WTC11 (cell line): Measurements from ENCODE around the gene PLEKHA5. TPM values are rescaled to one million over a fixed set of nuclear protein-coding genes. Genes with fewer than 3 reads are reported as not detected.

Experiments used
- ATAC-seq: fragments of 200-7000 bp; cut with Tn5 transposase; 2 replicates; pipeline ENCODE4 v1.10.0; 2021; ENCODE audit warnings: mild to moderate bottlenecking, moderate library complexity
- CTCF ChIA-PET: fragments of 300-600 bp; sonication (Branson Sonifier 250); formaldehyde crosslinking; loops from one replicate; lab custom pipeline; 2021; ENCODE audit warnings: antibody characterized with exemption; lab: Charles Lee
- POLR2A ChIA-PET: fragments of 350-600 bp; sonication (Branson Sonifier 250); formaldehyde crosslinking; loops from one replicate; lab custom pipeline; 2021; ENCODE audit warnings: antibody characterized with exemption; lab: Charles Lee
- DNase-seq: peaks from one replicate; pipeline ENCODE4 v3.0.0; 2021; ENCODE audit warnings: low spot score
- H3K27ac Mint-ChIP-seq: 2 replicates; pipeline ENCODE4 v1.8.0; 2021; ENCODE audit warnings: mixed read lengths
- H3K27me3 Mint-ChIP-seq: 2 replicates; pipeline ENCODE4 v1.8.0; 2021; ENCODE audit warnings: low read depth, mild to moderate bottlenecking, moderate library complexity, mixed read lengths
- H3K36me3 Mint-ChIP-seq: 2 replicates; pipeline ENCODE4 v1.8.0; 2021; ENCODE audit warnings: mixed read lengths
- H3K4me1 Mint-ChIP-seq: 2 replicates; pipeline ENCODE4 v1.8.0; 2022; ENCODE audit warnings: mixed read lengths
- H3K4me3 Mint-ChIP-seq: 2 replicates; pipeline ENCODE4 v1.8.0; 2021; ENCODE audit warnings: mild to moderate bottlenecking, moderate library complexity, mixed read lengths
- H3K9me3 Mint-ChIP-seq: 2 replicates; pipeline ENCODE4 v1.8.0; 2021; ENCODE audit warnings: mixed read lengths
- E2F4 ChIP-seq: sonication (generic); formaldehyde crosslinking; IDR thresholded peaks from 2 replicates; pipeline ENCODE4 v1.8.1; 2022; ENCODE audit warnings: low read depth, mild to moderate bottlenecking, moderate library complexity, missing genetic modification reagents, borderline replicate concordance
- GABPB1 ChIP-seq: sonication (generic); formaldehyde crosslinking; IDR thresholded peaks from 2 replicates; pipeline ENCODE4 v1.8.1; 2023; ENCODE audit warnings: mild to moderate bottlenecking, missing genetic modification reagents
- GRHL2 ChIP-seq: fragments of 250-450 bp; sonication (Bioruptor Pico); IDR thresholded peaks from 2 replicates; pipeline ENCODE4 v1.8.0; 2022; ENCODE audit warnings: mild to moderate bottlenecking, moderate library complexity; ENCODE audit not compliant: insufficient replicate concordance, severe bottlenecking
- HMGXB4 ChIP-seq: sonication (generic); formaldehyde crosslinking; IDR thresholded peaks from 2 replicates; pipeline ENCODE4 v1.8.1; 2023; ENCODE audit warnings: mild to moderate bottlenecking, moderate library complexity, missing genetic modification reagents
- KAT7 ChIP-seq: sonication (generic); formaldehyde crosslinking; IDR thresholded peaks from 2 replicates; pipeline ENCODE4 v1.8.1; 2023; ENCODE audit warnings: missing genetic modification reagents, mild to moderate bottlenecking, borderline replicate concordance
- NR1H2 ChIP-seq: sonication (generic); formaldehyde crosslinking; IDR thresholded peaks from 2 replicates; pipeline ENCODE4 v1.9.0; 2021; ENCODE audit warnings: mild to moderate bottlenecking, moderate library complexity, missing genetic modification reagents
- PRRX2 ChIP-seq: fragments of 250-450 bp; sonication (Bioruptor Pico); IDR thresholded peaks from 2 replicates; pipeline ENCODE4 v1.8.0; 2021; ENCODE audit warnings: mild to moderate bottlenecking
- ZNF121 ChIP-seq: sonication (generic); formaldehyde crosslinking; IDR thresholded peaks from 2 replicates; pipeline ENCODE4 v1.8.0; 2023; ENCODE audit warnings: missing genetic modification reagents
- ZNF281 ChIP-seq: sonication (generic); formaldehyde crosslinking; IDR thresholded peaks from 2 replicates; pipeline ENCODE4 v1.8.0; 2023; ENCODE audit warnings: mild to moderate bottlenecking, missing genetic modification reagents
- ZNF425 ChIP-seq: fragments of 250-450 bp; sonication (Bioruptor Pico); conservative IDR thresholded peaks from 2 replicates; pipeline ENCODE4 v1.9.0; 2021; ENCODE audit warnings: mild to moderate bottlenecking
- ZSCAN18 ChIP-seq: fragments of 250-450 bp; sonication (Bioruptor Pico); IDR thresholded peaks from 2 replicates; pipeline ENCODE4 v2.1.2; 2022; ENCODE audit warnings: mild to moderate bottlenecking, moderate library complexity
- total RNA-seq: library from RNA; stranded (reverse); gene quantifications from 3 replicates; pipeline ENCODE4 v1.2.3, GENCODE V29; 2021
- TF ChIP-seq, protein P1 (sequence below): sonication (generic); formaldehyde crosslinking; IDR thresholded peaks from 2 replicates; pipeline ENCODE4 v1.8.0; 2022; ENCODE audit warnings: mild to moderate bottlenecking, missing genetic modification reagents
- TF ChIP-seq, protein P2 (sequence below): sonication (generic); formaldehyde crosslinking; IDR thresholded peaks from 2 replicates; pipeline ENCODE4 v1.8.1; 2022; ENCODE audit warnings: low read depth, missing genetic modification reagents, borderline replicate concordance

The PLEKHA5 gene
- total RNA-seq, 1 experiment from 2014 or later: 61.1 TPM

GRCh38 chr12:19248929-19249602, 119.5 kb downstream of the PLEKHA5 start:
- Mint-ChIP-seq H3K27me3 (no peaks in the 10 kb centered on the region), H3K4me1 (peaks cover 5% of the 10 kb centered on the region; the same call in 1 of the 2 replicates), H3K27ac (no peak overlapping the region), H3K9me3 (no peaks in the 10 kb centered on the region), H3K4me3 (no peak overlapping the region), H3K36me3 (no peaks in the 10 kb centered on the region)
- TF ChIP-seq HMGXB4 (CRISPR knock-in tag): no peak
- TF ChIP-seq GABPB1 (CRISPR knock-in tag): peak; percentile 41; the same call in 1 of the 2 replicates
- TF ChIP-seq ZNF121 (CRISPR knock-in tag): peak; percentile 79; the same call in 1 of the 2 replicates
- TF ChIP-seq KAT7 (CRISPR knock-in tag): no peak
- no peak for DNase-seq
- POLR2A ChIA-PET: no interaction called here
- CTCF ChIA-PET: no interaction called here
- ATAC-seq: no peak

DNA sequence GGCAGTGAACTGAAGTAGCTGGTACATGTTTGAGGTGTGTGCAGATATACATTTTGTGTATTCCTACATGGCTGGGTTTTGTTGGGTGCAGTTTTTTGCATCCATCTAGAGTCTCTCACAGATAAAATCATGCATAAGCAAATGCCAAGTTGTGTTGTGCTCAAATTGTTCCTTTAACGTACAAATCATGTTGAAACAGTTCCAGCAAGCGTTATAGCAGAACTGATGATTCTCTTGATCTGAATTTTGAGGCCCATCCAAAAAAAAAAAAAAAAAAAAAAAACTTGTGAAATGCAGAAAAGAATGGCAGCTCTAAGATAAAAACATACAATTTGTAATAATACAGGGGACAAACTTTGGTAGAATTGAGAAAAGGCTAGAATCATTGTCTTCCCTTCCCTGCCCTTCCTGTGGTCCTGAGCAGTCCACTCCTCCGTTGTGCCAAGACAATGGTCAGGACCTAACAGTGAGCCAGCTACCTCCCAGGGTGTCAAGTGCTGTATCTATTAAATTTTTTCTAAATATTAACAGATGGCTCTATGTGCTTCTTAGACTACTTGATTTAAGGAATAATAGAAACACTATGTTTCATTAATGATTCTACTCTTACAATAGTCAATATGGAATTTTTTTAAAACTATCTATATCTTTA, 122.1 kb downstream of the PLEKHA5 start:
- POLR2A ChIA-PET: no interaction called here
- no peaks in the 10 kb centered on the region for H3K9me3 Mint-ChIP-seq
- CTCF ChIA-PET: interaction anchor here (0.6 kb wide), 1 partner anchor 797 kb away, joined by 3 read pairs; no protein-coding TSS in a partner anchor

More for the DNA sequence above, 122.1 kb downstream of the PLEKHA5 start:
- TF ChIP-seq PRRX2 (CRISPR knock-in tag): no peak
- TF ChIP-seq NR1H2: no peak
- TF ChIP-seq E2F4 (CRISPR knock-in tag): no peak
- TF ChIP-seq GRHL2 (CRISPR knock-in tag): no peak
- TF ChIP-seq, protein P1, sequence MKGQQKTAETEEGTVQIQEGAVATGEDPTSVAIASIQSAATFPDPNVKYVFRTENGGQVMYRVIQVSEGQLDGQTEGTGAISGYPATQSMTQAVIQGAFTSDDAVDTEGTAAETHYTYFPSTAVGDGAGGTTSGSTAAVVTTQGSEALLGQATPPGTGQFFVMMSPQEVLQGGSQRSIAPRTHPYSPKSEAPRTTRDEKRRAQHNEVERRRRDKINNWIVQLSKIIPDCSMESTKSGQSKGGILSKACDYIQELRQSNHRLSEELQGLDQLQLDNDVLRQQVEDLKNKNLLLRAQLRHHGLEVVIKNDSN (CRISPR knock-in tag): no peak
- no peak for TF ChIP-seq ZSCAN18
- TF ChIP-seq, protein P2, sequence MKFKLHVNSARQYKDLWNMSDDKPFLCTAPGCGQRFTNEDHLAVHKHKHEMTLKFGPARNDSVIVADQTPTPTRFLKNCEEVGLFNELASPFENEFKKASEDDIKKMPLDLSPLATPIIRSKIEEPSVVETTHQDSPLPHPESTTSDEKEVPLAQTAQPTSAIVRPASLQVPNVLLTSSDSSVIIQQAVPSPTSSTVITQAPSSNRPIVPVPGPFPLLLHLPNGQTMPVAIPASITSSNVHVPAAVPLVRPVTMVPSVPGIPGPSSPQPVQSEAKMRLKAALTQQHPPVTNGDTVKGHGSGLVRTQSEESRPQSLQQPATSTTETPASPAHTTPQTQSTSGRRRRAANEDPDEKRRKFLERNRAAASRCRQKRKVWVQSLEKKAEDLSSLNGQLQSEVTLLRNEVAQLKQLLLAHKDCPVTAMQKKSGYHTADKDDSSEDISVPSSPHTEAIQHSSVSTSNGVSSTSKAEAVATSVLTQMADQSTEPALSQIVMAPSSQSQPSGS (CRISPR knock-in tag): no peak
- no peak for TF ChIP-seq ZNF425 (CRISPR knock-in tag)
- TF ChIP-seq ZNF281: no peak
- Mint-ChIP-seq H3K36me3 (no peaks in the 10 kb centered on the region), H3K4me3 (no peak overlapping the region), H3K27me3 (no peaks in the 10 kb centered on the region), H3K4me1 (peaks cover 5% of the 10 kb centered on the region; the same call in 1 of the 2 replicates), H3K27ac (no peak overlapping the region; the same call in 1 of the 2 replicates)
- ATAC-seq: no peak
- DNase-seq: no peak
